Stimulated activated CD4-positive, alpha-beta T cell treated with anti-CD3 and anti-CD28 coated beads, Interleukin-2, amount 100 ng/mL, for 48 hours (primary cell): ENCODE data around the gene INHA.

Source experiments
- DNase-seq, 2 donors: peaks; one replicate each; pipeline ENCODE4 v3.0.0-alpha.2; 2020

INHA gene

DNA sequence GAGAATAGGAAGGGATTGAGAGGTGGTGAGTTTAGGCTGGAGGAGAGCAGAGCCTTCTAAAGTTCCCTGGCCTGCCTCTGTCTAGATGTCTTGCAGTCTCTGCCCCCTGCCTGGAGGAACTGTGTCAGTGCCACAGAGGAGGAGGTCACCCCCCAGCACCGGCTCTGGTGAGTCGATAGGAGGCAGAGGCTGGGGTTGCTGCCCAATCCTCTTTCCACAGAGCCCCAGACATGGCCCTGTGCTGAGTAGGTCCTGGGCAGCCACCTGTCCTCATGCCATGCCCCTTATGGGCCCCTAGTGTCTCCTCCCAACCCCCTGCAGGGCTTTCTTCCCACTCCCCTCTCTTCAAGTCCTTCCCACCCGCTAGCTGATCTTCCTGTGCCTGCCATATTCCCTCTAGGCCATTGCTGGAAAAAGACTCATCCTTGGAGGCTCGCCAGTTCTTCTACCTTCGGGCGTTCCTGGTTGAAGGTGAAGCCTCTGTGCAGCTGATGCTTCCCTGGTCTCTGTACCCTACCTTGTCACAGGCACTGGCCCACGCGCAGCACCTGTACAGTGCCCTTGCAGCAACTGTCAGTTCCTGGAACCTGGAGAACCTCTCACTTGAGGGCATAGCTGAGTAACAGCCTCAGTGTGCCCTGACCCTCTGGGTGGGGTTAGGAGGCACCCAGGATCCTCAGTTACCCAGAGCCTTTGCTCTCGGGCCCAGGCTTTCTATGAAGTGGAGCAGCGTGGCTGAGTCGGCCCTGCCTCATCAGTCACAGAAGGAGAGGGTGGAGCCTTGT lies 42.2 kb downstream of the INHA start:
- no peak for DNase-seq

DNA sequence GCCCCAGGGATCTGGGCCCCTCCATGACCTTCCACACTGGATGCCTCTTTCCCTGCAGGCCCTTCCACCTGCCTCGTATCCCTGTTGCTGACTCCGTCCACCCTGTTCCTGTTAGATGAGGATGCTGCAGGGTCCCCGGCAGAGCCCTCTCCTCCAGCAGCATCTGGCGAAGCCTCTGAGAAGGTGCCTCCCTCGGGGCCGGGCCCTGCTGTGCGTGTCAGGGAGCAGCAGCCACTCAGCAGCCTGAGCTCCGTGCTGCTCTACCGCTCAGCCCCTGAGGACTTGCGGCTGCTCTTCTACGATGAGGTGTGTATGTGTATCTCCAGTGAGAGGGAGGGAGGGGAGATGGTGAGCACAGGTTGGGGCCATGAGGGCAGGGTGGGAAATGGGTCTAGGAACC lies 42.9 kb downstream of the INHA start:
- DNase-seq = no peak

DNA sequence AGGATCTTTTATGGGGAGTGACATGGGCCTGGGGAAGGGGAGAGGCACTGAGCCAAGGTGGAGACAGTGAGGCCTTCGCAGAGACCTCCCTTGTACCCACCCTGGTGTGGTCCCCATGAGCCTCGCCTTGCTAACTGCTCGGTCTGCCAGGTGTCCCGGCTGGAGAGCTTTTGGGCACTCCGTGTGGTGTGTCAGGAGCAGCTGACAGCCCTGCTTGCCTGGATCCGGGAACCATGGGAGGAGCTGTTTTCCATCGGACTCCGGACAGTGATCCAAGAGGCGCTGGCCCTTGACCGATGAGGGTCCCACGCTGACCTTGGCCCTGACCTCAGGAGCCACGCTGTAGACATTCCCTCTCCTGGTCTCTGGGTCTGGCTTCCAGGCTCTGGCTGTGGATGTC lies 43.8 kb downstream of the INHA start:
- DNase-seq = no peak

DNA sequence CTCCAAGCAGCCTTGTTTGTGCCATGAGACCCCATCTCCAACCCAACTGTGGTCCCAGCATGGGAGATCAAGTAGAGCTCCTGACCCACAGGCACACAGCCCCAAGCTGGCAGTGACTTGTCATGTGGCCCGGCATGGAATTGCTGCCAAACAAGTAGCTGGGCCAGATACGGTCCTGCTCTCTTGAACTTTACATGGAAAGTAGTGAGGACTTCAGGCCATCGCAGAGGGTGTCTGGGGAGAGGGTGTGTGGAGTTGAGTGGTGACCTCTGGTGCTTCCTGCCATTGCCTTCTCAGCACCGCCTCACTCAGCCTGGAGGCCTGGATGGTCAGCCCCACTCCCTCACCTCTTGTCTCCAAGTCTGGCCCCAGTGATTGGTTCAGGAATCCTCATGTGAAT lies 44.4 kb downstream of the INHA start:
- no peak for DNase-seq

DNA sequence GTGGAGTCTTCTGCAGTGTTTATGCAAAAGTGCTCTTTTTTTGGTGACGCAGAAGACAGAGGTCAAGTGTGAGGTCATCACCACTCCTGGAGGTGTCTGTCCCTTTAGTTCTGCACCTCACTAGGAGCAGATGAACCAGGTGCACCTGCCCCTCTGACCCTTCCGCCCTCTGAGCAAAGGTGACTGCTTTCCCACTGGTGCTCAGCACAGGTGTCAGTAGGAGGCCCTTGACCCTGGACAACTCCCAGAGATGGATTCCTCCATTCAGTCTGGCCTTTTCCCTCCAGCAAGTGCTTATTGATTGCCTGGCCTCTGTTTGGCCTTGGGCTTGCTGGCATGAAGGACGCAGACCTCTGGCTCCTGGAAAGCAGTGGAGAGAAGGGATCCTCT lies 46.6 kb downstream of the INHA start:
- DNase-seq = no peak

DNA sequence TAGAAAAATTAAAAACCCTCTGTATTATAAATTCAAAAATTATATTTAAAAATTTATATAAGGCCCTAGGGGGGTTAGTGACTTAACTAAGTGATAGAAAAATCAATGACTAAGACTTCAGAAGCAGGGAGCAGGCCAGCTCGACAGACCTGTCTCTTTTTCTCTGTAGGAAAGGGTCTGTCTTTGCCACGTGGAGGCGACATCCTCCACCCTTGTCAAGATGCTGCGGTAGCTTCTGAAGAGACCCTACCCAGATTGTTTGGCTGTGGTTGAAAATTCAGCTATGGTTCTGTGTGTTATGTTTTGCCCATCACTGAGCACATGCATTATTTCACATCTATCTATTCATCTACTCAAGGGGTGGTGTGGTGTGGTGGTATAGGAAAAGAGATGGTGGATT lies 47.1 kb downstream of the INHA start:
- DNase-seq = no peak

DNA sequence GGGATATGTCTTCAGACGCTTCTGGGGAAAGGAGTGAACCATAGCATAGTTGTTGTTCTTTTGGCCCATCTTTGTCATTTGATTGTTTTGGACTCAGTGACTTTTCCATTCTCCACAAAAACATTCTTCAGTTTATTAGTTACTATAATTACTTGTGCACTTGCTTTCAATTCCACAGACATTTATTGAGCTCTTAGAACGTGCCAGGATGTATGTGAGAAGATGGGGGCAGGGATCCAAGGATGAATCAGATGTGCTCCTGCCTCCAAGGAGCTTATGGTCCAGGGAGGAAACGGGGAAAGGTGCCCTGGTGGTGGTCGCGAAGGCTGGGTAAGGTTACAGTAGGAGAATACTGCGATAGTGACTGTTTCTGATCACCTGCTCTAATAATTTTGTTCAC lies 48.4 kb downstream of the INHA start:
- no peak for DNase-seq

DNA sequence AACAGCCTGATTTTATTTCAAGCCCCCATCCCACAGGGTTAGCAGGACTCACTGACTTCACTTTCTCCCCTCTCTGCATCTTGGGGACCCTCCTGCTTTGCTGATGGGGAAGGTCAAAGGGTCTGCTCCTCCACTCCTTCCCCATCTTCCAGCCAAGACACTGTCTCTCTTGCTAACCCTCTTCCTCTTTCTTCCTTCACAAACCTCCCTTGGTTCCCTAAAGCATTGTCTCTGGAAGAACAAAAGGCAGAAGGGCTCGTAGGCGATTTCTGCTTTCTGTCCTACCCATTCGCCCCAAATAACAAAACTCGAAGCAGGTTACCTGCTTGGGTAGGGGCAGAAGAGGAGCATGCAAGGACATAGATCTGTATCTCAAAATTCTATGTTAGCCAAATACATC lies 49.8 kb downstream of the INHA start:
- no peak for DNase-seq

DNA sequence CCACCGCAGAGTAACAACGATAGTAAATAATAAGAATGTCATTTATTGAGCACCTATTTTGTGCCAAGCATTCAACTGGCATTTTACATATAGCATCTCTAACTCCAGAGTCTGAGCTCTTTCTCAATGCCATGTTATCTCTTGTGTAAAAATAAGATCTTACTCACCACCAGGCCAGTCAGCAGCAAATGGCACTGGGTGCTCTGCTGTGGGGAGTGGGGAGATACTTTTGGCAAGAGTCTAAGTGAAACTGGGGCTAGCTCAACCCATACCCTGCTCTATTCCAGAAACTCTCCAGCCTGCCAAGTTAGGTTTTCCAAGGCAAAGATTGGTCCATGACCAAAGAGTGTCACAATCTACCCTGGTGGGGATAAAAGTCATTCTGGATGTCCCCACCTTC lies 50.4 kb downstream of the INHA start:
- DNase-seq = no peak

DNA sequence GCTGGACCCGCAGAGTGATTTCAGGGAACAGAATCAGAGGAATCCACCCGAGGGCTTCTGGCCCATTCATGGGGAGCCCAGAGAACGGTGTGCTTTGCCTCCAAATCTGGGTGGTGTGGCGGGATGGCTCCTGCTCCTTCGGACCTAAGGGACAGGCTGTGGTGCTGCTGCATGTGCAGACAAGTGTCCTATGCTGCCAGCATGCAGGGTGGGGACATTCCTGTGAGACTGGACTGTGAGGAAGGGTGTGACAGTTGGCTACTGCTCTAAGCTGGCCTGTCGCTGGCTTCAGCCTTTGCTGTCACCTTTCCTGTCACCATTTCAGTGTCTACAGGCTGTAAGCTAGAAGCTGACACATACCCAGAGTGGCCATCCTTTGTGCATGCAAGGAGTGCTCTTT lies 52.5 kb downstream of the INHA start:
- no peak for DNase-seq

DNA sequence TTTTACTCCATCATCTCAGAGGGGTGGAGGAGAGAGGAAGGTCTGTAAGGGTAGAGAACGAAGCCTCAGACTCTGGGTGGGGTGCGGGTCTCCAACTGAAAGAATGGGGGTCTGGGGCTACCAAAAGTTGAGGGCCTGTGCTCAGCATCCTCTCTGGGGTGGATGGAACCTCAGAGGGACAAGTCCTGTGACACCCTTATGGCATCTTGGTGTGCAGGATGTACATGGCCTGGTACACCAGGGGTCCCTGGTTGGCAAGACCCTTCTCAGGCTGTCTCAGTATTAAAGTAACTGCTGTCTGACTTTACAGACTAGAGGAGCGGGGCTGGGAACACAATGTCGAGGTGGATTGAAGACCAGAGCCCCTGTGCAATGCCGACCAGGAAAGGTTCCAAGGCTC lies 53.1 kb downstream of the INHA start:
- no peak for DNase-seq
